Tibial nerve (tissue), 4 donors: ENCODE measurements around the gene GPR171. TPM values are rescaled to one million over a fixed set of nuclear protein-coding genes. Genes with fewer than 3 reads are reported as not detected.
"Not testable (repeated sequence)": the region's sequence is repeated elsewhere in the genome, so short reads cannot be mapped to it uniquely, and the experiment has no call there.

ENCODE experiments used
- DNase-seq, 2 donors: peaks; one replicate each; pipeline ENCODE4 v3.0.0-alpha.2; 2019; ENCODE audit warnings: low spot score in 2 of 2
- H3K27ac ChIP-seq, 4 donors: fragments of 200-600 bp; sonication (generic) in 3 of 4; one replicate each; pipeline ENCODE4 v1.5.1; 2017 to 2019; ENCODE audit warnings: mild to moderate bottlenecking in 1 of 4
- H3K27me3 ChIP-seq, 2 donors: fragments of 200-600 bp; sonication (generic) in 1 of 2; one replicate each; pipeline versions ENCODE4 v1.5.1 to v1.6.0; 2017 to 2019
- H3K36me3 ChIP-seq, 3 donors: fragments of 200-600 bp; sonication (generic); one replicate each; pipeline ENCODE4 v1.5.1; 2018 to 2019
- H3K4me1 ChIP-seq, 4 donors: fragments of 200-600 bp; sonication (generic) in 3 of 4; one replicate each; pipeline ENCODE4 v1.5.1; 2017 to 2019
- H3K4me3 ChIP-seq, 4 donors: fragments of 200-600 bp; sonication (generic) in 3 of 4; one replicate each; pipeline ENCODE4 v1.5.1; 2017 to 2019; ENCODE audit warnings: mild to moderate bottlenecking in 1 of 4, moderate library complexity in 1 of 4
- H3K9me3 ChIP-seq, 4 donors: fragments of 200-600 bp; sonication (generic) in 3 of 4; one replicate each; pipeline ENCODE4 v1.5.1; 2017 to 2019
- CTCF ChIP-seq, 5 experiments: fragments of 200-600 bp in 3 of 5; fragments of 450-650 bp in 2 of 5; sonication (generic) in 3 of 5; IDR thresholded peaks; one replicate each; pipeline ENCODE4 v1.5.1; 2016 to 2019; ENCODE audit warnings: antibody characterized with exemption in 5 of 5, mild to moderate bottlenecking in 3 of 5, moderate library complexity in 2 of 5
- EP300 ChIP-seq, 2 donors: sonication (generic); formaldehyde crosslinking; IDR thresholded peaks; one replicate each; pipeline ENCODE4 v1.6.1; 2017; ENCODE audit warnings: antibody characterized with exemption in 2 of 2, mild to moderate bottlenecking in 1 of 2
- POLR2A ChIP-seq, 2 donors: fragments of 450-650 bp; IDR thresholded peaks; one replicate each; pipeline ENCODE4 v1.6.1; 2017; ENCODE audit warnings: antibody characterized with exemption in 2 of 2, mild to moderate bottlenecking in 2 of 2, moderate library complexity in 2 of 2
- WGBS, 2 donors: methylation state at CpG; one replicate each; pipeline ENCODE4 v1.1.5; 2018; 5-methylcytosine and 5-hydroxymethylcytosine counted together
- total RNA-seq, 4 donors: library from RNA; depleted of rRNA; stranded (reverse); fragments of >200 nt; gene quantifications; one replicate each; pipeline ENCODE4 v1.1.0, GENCODE V29; 2016

The GPR171 gene
- total RNA-seq, 4 donors from 2014 or later, result 0.84 to 2.7 (median 1.3) TPM; not detected in 1

GRCh38 chr3:151234825-151235224 lies 31.8 kb upstream of the GPR171 start:
- Histone ChIP-seq H3K27ac (no peak overlapping the region), H3K4me3 (no peak overlapping the region), H3K36me3 (no peaks in the 10 kb centered on the region), H3K4me1 (peaks cover 0 to 3% (median 0%) of the 10 kb centered on the region in 4 donors), H3K9me3 (no peaks in the 10 kb centered on the region), H3K27me3 (no peaks in the 10 kb centered on the region)
- 84 to 89% methylated on average over 6 of the region's 6 CpGs for WGBS, 2 donors
- no peak for DNase-seq
- TF ChIP-seq EP300 (IDR thresholded peaks at IDR 0.05), result no peak
- no peak for TF ChIP-seq CTCF (IDR thresholded peaks at IDR 0.05)

- no peaks in the 10 kb centered on the region for H3K27me3 ChIP-seq
- peaks cover 0 to 14% (median 7%) of the 10 kb centered on the region in 4 donors for H3K4me1 ChIP-seq
- H3K4me3 ChIP-seq, result no peak overlapping the region
- no peaks in the 10 kb centered on the region for H3K9me3 ChIP-seq
- H3K27ac ChIP-seq, result no peak overlapping the region
- 74 to 89% methylated on average over 4 of the region's 4 CpGs for WGBS, 2 donors
- TF ChIP-seq CTCF (IDR thresholded peaks at IDR 0.05) (no peak), EP300 (IDR thresholded peaks at IDR 0.05) (no peak), POLR2A (IDR thresholded peaks at IDR 0.05) (no peak)
- no peaks in the 10 kb centered on the region for H3K36me3 ChIP-seq
- DNase-seq, result no peak
Measured at GRCh38 chr3:151232991-151233390, 30.0 kb upstream of the GPR171 start.

- H3K9me3 ChIP-seq, H3K27ac ChIP-seq, H3K36me3 ChIP-seq, H3K27me3 ChIP-seq, H3K4me3 ChIP-seq, DNase-seq: not testable (repeated sequence)
- peaks cover 0 to 20% (median 10%) of the 10 kb centered on the region in 4 donors for H3K4me1 ChIP-seq
Measured at GRCh38 chr3:151232403-151232802, 29.4 kb upstream of the GPR171 start.

- H3K27me3 ChIP-seq, result no peaks in the 10 kb centered on the region
- peak overlapping the region in 2 of 4 donors; percentile 14 to 28 for H3K27ac ChIP-seq
- TF ChIP-seq CTCF (IDR thresholded peaks at IDR 0.05) (no peak), EP300 (IDR thresholded peaks at IDR 0.05) (no peak), POLR2A (IDR thresholded peaks at IDR 0.05) (no peak)
- H3K36me3 ChIP-seq, result no peaks in the 10 kb centered on the region
- WGBS, 2 donors, result 44 to 56% methylated on average over 4 of the region's 4 CpGs
- H3K4me3 ChIP-seq, result peak overlapping the region in 1 of 4 donors; percentile 10
- no peaks in the 10 kb centered on the region for H3K9me3 ChIP-seq
- H3K4me1 ChIP-seq, result peaks cover 0 to 26% (median 10%) of the 10 kb centered on the region in 4 donors
- DNase-seq, result no peak
Measured at GRCh38 chr3:151230646-151231045, 27.6 kb upstream of the GPR171 start.

GRCh38 chr3:151228666-151229040 lies 25.6 kb upstream of the GPR171 start:
- Histone ChIP-seq H3K4me3 (no peak overlapping the region), H3K4me1 (peaks cover 0 to 26% (median 10%) of the 10 kb centered on the region in 4 donors), H3K36me3 (no peaks in the 10 kb centered on the region), H3K9me3 (no peaks in the 10 kb centered on the region), H3K27ac (peak overlapping the region in 2 of 4 donors; percentile 12 to 51), H3K27me3 (no peaks in the 10 kb centered on the region)
- 33 to 43% methylated on average over 1 of the region's 1 CpG for WGBS, 2 donors
- TF ChIP-seq CTCF (IDR thresholded peaks at IDR 0.05) (no peak), POLR2A (IDR thresholded peaks at IDR 0.05) (no peak), EP300 (IDR thresholded peaks at IDR 0.05) (no peak)
- DNase-seq, result no peak
